Amniotic epithelial cell (primary cell): ENCODE data around the gene UBA1.

Source experiments
- DNase-seq: peaks from one replicate; pipeline ENCODE4 v3.0.0-alpha.2; 2010; ENCODE audit warnings: low read depth

The UBA1 gene

GRCh38 chrX:47212381-47213293 lies 19.0 kb downstream of the UBA1 start:
- no peak for DNase-seq

- DNase-seq, result no peak
These were observed 20.9 kb downstream of the UBA1 start for GRCh38 chrX:47214435-47215077.

GRCh38 chrX:47215291-47215900 lies 21.8 kb downstream of the UBA1 start:
- no peak for DNase-seq

- DNase-seq, result peak; percentile 19
These were observed 22.8 kb downstream of the UBA1 start for GRCh38 chrX:47216393-47216925.

- DNase-seq, result peak; percentile 82
These were observed 23.7 kb downstream of the UBA1 start for GRCh38 chrX:47217121-47217851.

GRCh38 chrX:47217852-47218279 lies 24.2 kb downstream of the UBA1 start:
- DNase-seq, result peak; percentile 97

GRCh38 chrX:47218280-47218919 lies 24.8 kb downstream of the UBA1 start, which contains the start of gene CDK16:
Gene CDK16 (plus strand): TSS chrX:47218681. CDS start chrX:47223558, 4,877 bp downstream.
- peak; percentile 67 for DNase-seq

- no peak for DNase-seq
These were observed 25.5 kb downstream of the UBA1 start for GRCh38 chrX:47218920-47219815.

GRCh38 chrX:47221756-47222155 lies 28.1 kb downstream of the UBA1 start:
- DNase-seq, result no peak

- no peak for DNase-seq
These were observed 29.2 kb downstream of the UBA1 start for GRCh38 chrX:47222751-47223350.

GRCh38 chrX:47223476-47224250 lies 30.0 kb downstream of the UBA1 start:
- no peak for DNase-seq

- no peak for DNase-seq
These were observed 30.8 kb downstream of the UBA1 start for GRCh38 chrX:47224266-47224895.

- no peak for DNase-seq
These were observed 31.3 kb downstream of the UBA1 start for GRCh38 chrX:47224896-47225290.

- DNase-seq, result no peak
These were observed 32.4 kb downstream of the UBA1 start for GRCh38 chrX:47226071-47226470.

- DNase-seq, result no peak
These were observed 33.1 kb downstream of the UBA1 start for GRCh38 chrX:47226531-47227333.

- no peak for DNase-seq
These were observed 33.6 kb downstream of the UBA1 start for GRCh38 chrX:47227334-47227583.

- no peak for DNase-seq
These were observed 35.1 kb downstream of the UBA1 start for GRCh38 chrX:47228550-47229270.
